NCI-H2081 treated with DMSO at 0.1 percent for 48 hours (cell line): ENCODE measurements around the gene SDR42E2.
"Not testable (repeated sequence)": the region's sequence is repeated elsewhere in the genome, so short reads cannot be mapped to it uniquely, and the experiment has no call there.

ENCODE experiments used
- DNase-seq: peaks from one replicate; lab custom pipeline; 2025; lab: John Stamatoyannopoulos, UW

SDR42E2 gene

DNA sequence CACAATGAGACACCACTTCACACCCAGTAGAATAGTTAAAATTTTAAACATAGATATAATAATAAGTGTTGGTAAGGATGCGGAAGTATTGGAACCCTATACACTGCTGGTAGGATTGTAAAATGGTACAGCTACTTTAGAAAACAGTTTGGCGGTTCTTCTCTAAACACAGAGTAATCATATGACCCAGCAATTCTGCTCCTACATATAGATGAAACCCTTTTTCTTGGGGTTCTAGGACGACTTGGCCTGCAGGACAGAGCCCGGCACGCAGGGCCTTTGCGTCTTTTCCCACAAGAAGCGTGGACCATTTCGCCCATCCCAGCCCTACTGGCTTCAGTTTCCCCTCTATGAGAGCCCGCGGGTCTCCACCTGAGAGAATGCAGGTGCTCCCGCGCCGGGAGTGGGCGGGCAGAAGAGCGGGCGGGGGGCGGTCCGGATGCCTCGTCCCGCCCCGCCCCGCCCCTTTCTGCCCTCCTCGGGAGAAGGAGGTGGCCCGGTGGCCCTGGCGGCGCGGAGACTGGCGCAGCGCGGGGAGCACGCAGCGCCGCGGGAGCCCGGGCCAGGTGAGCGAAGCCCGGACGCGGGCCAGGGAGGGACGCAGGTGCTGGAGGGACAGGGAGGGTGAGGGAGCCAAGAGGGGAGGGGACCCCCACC lies at the start of gene SDR42E2:
SDR42E2 (plus strand) TSS at position 508 of the 657 bp plus-strand sequence. CDS start 3,077 bp downstream, outside the sequence.
- DNase-seq: no peak

DNA sequence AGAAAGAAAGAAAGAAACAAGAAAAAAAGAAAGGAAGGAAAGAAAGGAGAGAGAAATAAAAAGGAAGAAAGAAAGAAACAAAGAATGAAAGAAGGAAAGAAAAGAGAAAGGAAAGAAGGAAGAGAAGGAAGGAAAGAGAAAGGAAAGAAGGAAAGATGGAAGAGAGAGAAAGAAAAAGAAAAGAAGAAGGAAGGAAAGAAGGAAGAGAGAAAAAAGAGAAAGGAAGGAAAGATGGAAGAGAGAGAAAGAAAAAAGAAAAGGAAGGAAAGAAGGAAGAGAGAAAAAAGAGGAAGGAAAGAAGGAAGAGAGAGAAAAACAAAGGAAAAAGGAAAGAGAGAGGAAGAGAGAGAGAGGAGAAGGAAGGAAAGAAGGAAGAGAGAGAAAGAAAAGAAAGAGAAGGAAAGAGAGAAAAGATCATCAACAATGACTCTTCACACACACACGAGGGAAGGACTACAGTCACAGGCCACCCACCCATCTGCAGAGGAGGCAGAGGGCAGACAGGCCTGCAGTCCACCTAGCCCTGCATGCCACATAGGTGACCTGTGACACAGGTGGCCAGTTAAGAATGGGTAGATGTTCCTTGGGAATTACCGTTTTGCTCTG lies 46.1 kb upstream of the SDR42E2 start:
- no peak for DNase-seq

- no peak for DNase-seq
Measured at GRCh38 chr16:22117609-22118008, 44.7 kb upstream of the SDR42E2 start.

- no peak for DNase-seq
Measured at GRCh38 chr16:22120440-22120839, 41.9 kb upstream of the SDR42E2 start.

DNA sequence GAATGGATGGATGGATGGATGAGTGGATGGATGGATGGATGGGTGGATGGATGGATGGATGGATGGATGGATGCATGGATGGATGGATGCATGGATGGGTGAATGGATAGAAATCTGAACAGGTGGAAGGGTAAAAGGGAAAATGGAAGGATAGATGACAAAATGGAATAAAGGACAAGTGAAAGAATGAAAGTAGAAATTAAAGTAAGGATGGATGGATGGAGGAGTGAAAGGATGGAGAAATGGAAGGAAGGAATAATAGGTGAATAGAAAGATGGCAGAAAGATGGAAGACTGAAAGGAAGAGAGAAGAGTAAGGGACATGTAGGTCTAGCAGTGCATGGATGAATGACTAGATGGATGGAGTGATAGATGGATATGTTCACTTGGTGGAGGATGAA lies 40.1 kb upstream of the SDR42E2 start:
- no peak for DNase-seq

DNA sequence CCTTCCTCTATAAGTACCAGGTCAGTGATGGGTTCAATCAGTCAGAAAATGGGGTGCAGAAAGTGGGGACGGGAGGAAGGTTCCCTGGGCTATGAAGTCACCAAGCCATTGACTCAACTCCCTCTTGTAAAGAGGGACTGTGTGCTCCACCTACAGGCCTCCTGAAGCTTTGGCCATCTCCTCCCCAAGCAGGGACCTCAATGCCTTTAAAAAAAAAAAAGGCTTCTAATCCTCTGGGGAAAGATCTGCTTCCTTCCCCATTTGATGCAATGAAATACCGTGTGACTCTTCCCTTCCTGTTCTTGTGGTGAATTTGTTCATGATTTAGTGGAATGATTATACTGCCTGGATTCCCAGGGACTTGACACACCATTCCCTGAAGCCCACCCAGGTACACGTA lies 39.2 kb upstream of the SDR42E2 start:
- no peak for DNase-seq

DNA sequence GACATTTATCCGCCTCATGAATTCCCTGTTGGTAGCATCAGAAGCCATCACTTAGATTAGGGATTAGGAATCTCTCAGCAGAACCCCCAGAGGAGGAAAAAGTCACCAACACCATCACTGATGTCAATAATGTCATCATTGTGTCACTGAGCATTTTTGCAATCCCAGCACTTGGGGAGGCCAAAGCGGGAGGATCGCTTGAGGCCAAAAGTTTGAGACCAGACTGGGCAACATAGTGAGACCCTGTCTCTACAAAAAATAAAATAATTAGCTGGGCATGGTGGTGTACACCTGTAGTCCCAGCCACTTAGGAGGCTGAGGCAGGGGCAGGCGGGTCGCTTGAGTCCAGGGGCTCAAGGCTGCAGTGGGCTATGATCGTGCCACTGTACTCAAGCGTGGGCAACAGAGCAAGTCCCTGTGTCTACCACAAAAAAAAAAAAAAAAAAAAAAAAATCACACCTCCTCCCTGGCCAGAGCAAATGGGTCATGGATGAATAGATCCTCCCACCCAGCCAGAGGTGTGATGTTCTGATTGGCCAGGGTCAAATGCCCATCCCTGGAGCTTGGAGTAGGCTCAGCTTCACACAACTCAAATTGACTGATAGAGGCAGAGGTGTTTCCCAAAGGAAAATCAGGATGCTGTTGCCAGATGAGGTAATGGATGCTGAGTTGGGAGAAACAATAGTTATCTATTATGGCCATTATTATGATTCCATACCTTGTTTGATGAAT lies 38.4 kb upstream of the SDR42E2 start:
- DNase-seq: no peak

- no peak for DNase-seq
Measured at GRCh38 chr16:22124583-22125284, 37.6 kb upstream of the SDR42E2 start.

DNA sequence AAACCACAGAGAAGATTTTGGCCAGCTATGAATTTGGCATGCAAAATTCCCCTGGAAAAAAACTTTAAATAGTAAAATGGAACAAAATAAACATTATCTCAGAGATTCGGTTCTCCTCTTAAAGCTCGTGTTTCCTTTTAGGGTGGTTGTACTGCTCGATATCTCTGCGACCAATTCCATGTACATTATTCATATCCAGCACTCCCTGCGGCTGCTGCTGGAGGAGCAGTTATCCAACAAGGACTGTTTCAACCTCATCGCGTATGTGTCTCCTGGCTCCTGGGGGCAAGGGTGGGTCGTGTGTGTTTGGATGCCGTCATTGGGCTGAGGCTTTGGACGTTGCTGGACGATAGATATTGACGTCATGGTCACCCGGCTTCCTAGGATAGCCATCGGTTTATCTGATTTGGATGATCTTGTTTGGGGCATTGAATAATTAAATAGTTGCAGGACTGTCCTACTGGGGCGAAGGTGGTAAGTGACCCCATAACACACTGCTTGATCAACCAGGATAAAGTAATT lies 36.2 kb upstream of the SDR42E2 start:
- DNase-seq: no peak

DNA sequence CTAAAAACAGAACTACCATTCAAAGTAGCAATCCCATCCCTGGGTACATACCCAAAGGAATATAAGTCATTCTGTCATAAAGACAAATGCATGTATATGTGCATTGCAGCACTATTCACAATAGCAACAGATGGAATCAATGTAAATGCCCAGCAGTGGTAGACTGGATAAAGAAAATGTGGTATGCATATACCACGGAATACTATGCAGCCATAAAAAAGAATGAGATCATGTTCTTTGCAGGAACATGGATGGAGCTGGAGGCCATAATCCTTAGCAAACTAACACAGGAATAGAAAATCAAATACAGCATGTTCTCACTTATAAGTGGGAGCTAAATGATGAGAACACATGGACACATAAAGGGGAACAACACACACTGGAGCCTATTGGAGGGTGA lies 33.8 kb upstream of the SDR42E2 start:
- DNase-seq: not testable (repeated sequence)

DNA sequence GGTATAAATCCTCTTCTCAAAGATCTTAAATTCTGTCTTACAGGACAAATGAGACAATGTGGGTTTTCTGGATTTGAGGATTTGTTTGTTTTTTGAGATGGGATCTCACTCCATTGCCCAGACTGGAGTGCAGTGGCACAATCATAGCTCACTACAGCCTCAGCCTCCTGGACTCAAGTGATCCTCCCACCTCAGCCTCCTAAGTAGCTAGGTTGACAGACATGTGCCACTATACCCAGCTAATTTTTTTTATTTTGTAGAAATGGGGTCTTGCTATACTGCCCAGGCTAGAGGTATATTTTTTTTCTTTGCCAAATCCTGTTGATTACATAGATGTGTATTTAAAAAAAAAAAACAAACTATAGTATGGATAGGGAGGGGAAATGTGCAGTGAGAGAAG lies 31.8 kb upstream of the SDR42E2 start:
- DNase-seq: no peak

GRCh38 chr16:22132801-22133200 lies 29.5 kb upstream of the SDR42E2 start:
- DNase-seq: no peak

GRCh38 chr16:22138482-22138881 lies 23.8 kb upstream of the SDR42E2 start:
- no peak for DNase-seq

DNA sequence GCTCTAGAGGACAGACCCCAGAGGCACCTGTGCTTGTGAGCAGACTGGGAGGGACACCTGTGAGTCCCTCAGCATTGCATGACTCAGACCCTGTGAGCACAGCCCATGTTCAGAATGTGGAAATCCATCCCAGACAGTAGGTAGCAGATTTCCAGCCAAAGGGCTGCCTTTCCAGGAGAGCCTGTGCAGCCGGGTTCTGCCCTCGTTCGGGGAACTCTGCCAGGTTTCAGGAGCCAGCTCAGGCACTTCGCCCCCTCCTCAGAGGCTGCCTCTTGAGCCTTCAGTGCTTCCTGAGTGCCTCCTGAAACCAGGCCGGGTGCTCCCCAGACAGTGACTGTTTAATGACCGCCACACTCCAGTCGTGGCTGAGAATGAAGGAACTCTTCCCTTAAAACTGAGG lies 23.3 kb upstream of the SDR42E2 start:
- DNase-seq: no peak

GRCh38 chr16:22139732-22140131 lies 22.6 kb upstream of the SDR42E2 start:
- DNase-seq: no peak

DNA sequence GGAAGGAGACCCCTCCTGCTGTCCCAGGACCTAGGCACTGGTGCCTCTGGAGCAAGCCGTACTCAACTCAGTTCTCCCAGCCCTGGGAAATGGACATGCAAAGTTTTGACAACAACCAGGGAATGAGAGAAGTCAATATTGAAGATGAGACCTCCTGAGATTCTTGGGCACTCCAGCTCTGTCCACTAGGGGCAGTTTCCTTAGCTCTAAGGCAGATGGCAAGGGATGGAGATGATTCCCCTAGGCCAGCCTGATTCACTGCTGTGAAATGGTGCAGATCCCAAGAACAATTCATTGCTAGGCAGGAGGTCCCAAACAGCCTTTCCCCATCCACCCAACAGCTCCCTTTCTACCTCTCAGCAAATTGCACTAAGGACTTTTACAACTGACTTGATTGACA lies 20.5 kb upstream of the SDR42E2 start:
- no peak for DNase-seq

- DNase-seq: no peak
Measured at GRCh38 chr16:22144520-22144919, 17.8 kb upstream of the SDR42E2 start.

GRCh38 chr16:22147853-22148252 lies 14.5 kb upstream of the SDR42E2 start:
- no peak for DNase-seq

DNA sequence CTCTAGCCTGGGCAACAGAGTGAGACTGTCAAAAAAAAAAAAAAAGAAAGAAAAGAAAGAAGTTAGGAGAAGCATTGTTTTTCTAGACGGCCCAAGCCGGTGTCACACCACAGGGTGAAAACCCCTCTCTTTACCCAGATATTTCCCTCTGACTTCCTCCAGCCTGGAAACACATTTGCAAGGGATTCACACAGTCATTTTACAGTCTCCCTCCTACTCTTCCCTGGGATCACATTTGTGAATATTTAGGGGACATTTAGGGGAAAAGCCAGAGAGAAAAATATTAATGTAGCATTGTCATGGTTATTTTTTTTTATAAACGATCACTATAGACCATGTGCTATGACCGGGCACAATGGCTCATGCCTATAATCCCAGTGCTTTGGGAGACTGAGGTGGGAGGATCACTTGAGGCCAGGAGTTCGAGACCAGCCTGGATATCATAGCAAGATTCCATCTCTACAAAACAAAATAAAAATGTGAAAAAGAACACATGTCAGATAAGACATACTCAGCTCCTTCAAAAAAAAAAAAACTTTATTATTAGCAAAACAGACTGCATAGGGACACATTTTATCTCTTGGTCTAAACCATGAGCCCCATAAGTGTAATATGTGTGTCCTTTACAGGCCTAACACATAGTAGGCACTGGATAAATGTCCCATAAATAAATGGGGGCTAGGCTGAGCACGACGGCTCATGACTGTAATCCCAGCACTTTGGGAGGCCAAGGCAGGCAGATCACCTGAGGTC lies 10.9 kb upstream of the SDR42E2 start:
- no peak for DNase-seq

DNA sequence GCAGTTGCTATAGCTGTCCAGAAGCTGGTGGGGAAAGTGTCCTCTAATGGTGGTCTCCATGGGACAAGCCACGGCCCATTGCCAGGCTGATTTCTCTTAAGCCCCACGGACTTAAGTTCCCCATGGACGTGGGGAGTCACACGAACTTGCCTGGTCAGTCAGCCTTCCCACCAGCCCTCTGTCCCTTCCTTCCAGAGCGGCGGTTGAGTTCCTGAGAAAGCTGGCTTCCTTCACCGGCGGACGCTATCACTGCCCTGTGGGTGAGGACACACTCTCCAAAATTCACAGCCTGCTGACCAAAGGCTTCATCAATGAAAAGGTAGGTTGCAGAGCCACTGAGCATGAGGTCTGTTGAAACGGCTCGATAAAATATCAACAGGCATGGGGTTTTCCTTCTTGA lies 10.0 kb upstream of the SDR42E2 start:
- no peak for DNase-seq

DNA sequence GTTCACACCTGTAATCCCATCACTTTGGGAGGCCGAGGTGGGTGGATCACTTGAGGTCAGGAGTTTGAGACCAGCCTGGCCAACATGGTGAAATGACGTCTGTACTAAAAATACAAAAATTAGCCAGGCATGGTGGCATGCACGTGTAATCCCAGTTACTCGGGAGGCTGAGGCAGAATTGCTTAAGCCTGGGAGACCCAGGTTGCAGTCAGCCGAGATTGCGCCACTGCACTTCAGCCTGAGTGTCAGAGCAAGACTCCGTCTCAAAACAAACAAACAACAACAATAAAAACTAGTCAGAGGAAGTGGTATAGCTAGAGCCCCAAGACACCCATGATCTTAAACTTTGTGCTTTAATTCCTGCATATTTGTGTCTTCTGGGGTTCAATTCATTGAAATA lies 9.2 kb upstream of the SDR42E2 start:
- DNase-seq: not testable (repeated sequence)

GRCh38 chr16:22161401-22161800 lies 905 bp upstream of the SDR42E2 start:
- no peak for DNase-seq
